ENCODE results near the gene VPREB1. TPM values are rescaled to one million over a fixed set of nuclear protein-coding genes. Genes with fewer than 3 reads are reported as not detected.

Gene VPREB1
- total RNA-seq, 1 donor from 2014 or later: not detected

DNA sequence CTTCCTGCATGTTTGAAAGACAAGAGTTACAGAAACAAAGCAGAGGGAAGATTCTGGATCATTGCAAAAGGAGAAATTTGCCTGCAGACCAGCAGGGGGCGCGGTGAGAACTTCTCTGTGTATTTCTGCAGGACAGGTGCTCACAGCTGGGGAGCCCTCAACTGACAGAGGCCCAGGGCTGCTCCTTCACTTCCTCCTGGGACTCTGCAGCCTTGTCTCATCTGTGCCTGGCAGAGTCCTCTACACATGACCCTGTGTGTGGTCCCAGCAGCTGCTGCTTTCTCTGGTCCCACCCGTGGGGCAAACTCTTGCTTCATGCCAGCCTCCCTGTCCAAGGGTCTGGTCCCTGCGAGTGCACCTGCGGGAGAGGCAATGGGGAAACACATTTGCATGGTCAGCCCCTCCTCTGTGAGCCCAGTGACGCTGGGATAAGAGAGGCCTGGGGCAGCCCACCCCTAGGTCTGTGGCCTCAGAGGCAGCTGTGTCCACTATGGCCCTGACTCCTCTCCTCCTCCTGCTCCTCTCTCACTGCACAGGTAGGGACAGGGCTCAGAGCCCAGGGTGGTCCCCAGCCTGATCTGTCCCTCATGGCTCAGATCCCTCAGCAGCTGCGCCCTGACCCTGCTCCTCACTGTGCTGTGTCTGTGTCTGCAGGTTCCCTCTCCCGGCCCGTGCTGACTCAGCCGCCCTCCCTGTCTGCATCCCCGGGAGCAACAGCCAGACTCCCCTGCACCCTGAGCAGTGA, 43.2 kb upstream of the VPREB1 start:
- no peak overlapping the region for H3K27ac ChIP-seq (ENCODE audit: low read depth, low read length)
- H3K4me3 Mint-ChIP-seq (ENCODE audit: unreplicated experiment): no peak overlapping the region
- no peaks in the 10 kb centered on the region for H4K20me1 ChIP-seq (ENCODE audit: insufficient read depth, low read length)
- H3K27ac Mint-ChIP-seq (ENCODE audit: unreplicated experiment): no peak overlapping the region
- H3K27me3 ChIP-seq (ENCODE audit: insufficient read depth, low read length): peaks cover 25% of the 10 kb centered on the region
- no peak overlapping the region for H3K4me2 ChIP-seq (ENCODE audit: low read length)
- H3K36me3 ChIP-seq (ENCODE audit: insufficient read depth, low read length): no peaks in the 10 kb centered on the region
- no peaks in the 10 kb centered on the region for H3K4me1 ChIP-seq (ENCODE audit: insufficient read depth, low read length)
- H3K9me3 Mint-ChIP-seq (ENCODE audit: unreplicated experiment): no peaks in the 10 kb centered on the region
- FAIRE-seq: no peak
- peaks cover 1% of the 10 kb centered on the region for H3K36me3 Mint-ChIP-seq (ENCODE audit: low read depth, unreplicated experiment)
- H3K79me2 ChIP-seq (ENCODE audit: insufficient read depth, low read length): no peaks in the 10 kb centered on the region
- no peak overlapping the region for H3K4me3 ChIP-seq (ENCODE audit: insufficient read depth, low read depth, low read length)
- H3K9me3 ChIP-seq (ENCODE audit: insufficient read depth, low read depth, low read length): no peaks in the 10 kb centered on the region
- no peak for TF ChIP-seq EZH2 (IDR thresholded peaks at IDR 0.05; ENCODE audit: insufficient read depth, low read length)
- TF ChIP-seq, protein P1, sequence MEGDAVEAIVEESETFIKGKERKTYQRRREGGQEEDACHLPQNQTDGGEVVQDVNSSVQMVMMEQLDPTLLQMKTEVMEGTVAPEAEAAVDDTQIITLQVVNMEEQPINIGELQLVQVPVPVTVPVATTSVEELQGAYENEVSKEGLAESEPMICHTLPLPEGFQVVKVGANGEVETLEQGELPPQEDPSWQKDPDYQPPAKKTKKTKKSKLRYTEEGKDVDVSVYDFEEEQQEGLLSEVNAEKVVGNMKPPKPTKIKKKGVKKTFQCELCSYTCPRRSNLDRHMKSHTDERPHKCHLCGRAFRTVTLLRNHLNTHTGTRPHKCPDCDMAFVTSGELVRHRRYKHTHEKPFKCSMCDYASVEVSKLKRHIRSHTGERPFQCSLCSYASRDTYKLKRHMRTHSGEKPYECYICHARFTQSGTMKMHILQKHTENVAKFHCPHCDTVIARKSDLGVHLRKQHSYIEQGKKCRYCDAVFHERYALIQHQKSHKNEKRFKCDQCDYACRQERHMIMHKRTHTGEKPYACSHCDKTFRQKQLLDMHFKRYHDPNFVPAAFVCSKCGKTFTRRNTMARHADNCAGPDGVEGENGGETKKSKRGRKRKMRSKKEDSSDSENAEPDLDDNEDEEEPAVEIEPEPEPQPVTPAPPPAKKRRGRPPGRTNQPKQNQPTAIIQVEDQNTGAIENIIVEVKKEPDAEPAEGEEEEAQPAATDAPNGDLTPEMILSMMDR (IDR thresholded peaks at IDR 0.05; ENCODE audit: insufficient read depth, low read depth, low read length): peak; percentile 57
- no peak for DNase-seq (ENCODE audit: low read depth)
- no peak overlapping the region for H3K9ac ChIP-seq (ENCODE audit: low read length)
- peaks cover 91% of the 10 kb centered on the region for H3K27me3 Mint-ChIP-seq (ENCODE audit: low read depth, unreplicated experiment)
- peaks cover 3% of the 10 kb centered on the region for H3K4me1 Mint-ChIP-seq (ENCODE audit: low read depth, unreplicated experiment)
- no peak overlapping the region for H2AFZ ChIP-seq (ENCODE audit: low read depth, low read length)

DNA sequence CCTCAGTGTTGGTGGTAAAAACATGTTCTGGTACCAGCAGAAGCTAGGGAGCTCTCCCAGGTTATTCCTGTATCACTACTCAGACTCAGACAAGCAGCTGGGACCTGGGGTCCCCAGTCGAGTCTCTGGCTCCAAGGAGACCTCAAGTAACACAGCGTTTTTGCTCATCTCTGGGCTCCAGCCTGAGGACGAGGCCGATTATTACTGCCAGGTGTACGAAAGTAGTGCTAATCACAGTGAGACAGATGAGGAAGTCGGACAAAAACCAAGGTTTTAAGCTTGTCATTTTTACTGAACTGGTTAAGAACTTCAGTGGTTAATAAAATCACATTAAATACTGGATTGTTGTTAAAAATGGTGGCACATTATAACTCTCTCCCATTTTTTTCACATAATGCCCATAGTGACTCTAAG, 42.6 kb upstream of the VPREB1 start:
- TF ChIP-seq, protein P1 (IDR thresholded peaks at IDR 0.05; ENCODE audit: insufficient read depth, low read depth, low read length): no peak
- TF ChIP-seq EZH2 (IDR thresholded peaks at IDR 0.05; ENCODE audit: insufficient read depth, low read length): no peak
- H3K9ac ChIP-seq (ENCODE audit: low read length): no peak overlapping the region
- H3K27ac Mint-ChIP-seq (ENCODE audit: unreplicated experiment): no peak overlapping the region
- peaks cover 1% of the 10 kb centered on the region for H3K36me3 Mint-ChIP-seq (ENCODE audit: low read depth, unreplicated experiment)
- H3K79me2 ChIP-seq (ENCODE audit: insufficient read depth, low read length): no peaks in the 10 kb centered on the region
- DNase-seq (ENCODE audit: low read depth) (no peak), FAIRE-seq (no peak)
- H3K27ac ChIP-seq (ENCODE audit: low read depth, low read length): no peak overlapping the region
- no peak overlapping the region for H3K4me2 ChIP-seq (ENCODE audit: low read length)
- H4K20me1 ChIP-seq (ENCODE audit: insufficient read depth, low read length): no peaks in the 10 kb centered on the region
- H3K36me3 ChIP-seq (ENCODE audit: insufficient read depth, low read length): no peaks in the 10 kb centered on the region
- no peak overlapping the region for H3K4me3 Mint-ChIP-seq (ENCODE audit: unreplicated experiment)
- H3K4me3 ChIP-seq (ENCODE audit: insufficient read depth, low read depth, low read length): no peak overlapping the region
- no peaks in the 10 kb centered on the region for H3K9me3 Mint-ChIP-seq (ENCODE audit: unreplicated experiment)
- peaks cover 91% of the 10 kb centered on the region for H3K27me3 Mint-ChIP-seq (ENCODE audit: low read depth, unreplicated experiment)
- H3K4me1 Mint-ChIP-seq (ENCODE audit: low read depth, unreplicated experiment): peaks cover 3% of the 10 kb centered on the region
- no peak overlapping the region for H2AFZ ChIP-seq (ENCODE audit: low read depth, low read length)
- H3K4me1 ChIP-seq (ENCODE audit: insufficient read depth, low read length): no peaks in the 10 kb centered on the region
- peaks cover 26% of the 10 kb centered on the region for H3K27me3 ChIP-seq (ENCODE audit: insufficient read depth, low read length)
- H3K9me3 ChIP-seq (ENCODE audit: insufficient read depth, low read depth, low read length): no peaks in the 10 kb centered on the region
